Choroid plexus epithelial cell (primary cell): Measurements from ENCODE around the gene RCAN2.

Experiments
- DNase-seq: peaks from one replicate; pipeline ENCODE4 v3.0.0-alpha.2; 2010; ENCODE audit warnings: low read depth
- H3K4me3 ChIP-seq: 2 replicates; pipeline ENCODE4 v1.5.1; 2011; ENCODE audit warnings: low read depth, mild to moderate bottlenecking, control low read depth, low read length, moderate library complexity
- TF ChIP-seq, protein P1 (sequence below): conservative IDR thresholded peaks from 2 replicates; pipeline ENCODE4 v1.5.1; 2011; ENCODE audit warnings: low read depth, mild to moderate bottlenecking, control low read depth, inconsistent platforms, low read length, moderate library complexity

The RCAN2 gene

DNA sequence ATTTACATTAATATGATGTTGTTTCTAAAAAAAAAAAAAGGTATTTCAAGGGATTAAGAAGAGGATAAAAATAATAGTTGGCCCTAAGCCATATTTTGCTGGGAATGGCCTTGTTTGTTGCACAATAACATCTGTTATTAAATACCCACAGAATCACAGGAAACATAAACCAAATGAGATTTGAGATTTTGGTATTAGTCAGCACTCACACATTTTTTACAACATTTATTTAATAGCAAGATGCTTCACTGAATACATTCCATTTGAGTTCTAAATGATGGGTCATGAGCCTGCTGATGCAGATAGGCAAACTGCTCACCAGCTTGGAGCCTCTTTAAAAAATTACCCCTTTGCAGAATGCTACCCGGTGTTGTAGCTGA lies 227.6 kb downstream of the RCAN2 start:
- TF ChIP-seq, protein P1, sequence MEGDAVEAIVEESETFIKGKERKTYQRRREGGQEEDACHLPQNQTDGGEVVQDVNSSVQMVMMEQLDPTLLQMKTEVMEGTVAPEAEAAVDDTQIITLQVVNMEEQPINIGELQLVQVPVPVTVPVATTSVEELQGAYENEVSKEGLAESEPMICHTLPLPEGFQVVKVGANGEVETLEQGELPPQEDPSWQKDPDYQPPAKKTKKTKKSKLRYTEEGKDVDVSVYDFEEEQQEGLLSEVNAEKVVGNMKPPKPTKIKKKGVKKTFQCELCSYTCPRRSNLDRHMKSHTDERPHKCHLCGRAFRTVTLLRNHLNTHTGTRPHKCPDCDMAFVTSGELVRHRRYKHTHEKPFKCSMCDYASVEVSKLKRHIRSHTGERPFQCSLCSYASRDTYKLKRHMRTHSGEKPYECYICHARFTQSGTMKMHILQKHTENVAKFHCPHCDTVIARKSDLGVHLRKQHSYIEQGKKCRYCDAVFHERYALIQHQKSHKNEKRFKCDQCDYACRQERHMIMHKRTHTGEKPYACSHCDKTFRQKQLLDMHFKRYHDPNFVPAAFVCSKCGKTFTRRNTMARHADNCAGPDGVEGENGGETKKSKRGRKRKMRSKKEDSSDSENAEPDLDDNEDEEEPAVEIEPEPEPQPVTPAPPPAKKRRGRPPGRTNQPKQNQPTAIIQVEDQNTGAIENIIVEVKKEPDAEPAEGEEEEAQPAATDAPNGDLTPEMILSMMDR: no peak
- peak; percentile 77 for DNase-seq
- H3K4me3 ChIP-seq: no peak overlapping the region

DNA sequence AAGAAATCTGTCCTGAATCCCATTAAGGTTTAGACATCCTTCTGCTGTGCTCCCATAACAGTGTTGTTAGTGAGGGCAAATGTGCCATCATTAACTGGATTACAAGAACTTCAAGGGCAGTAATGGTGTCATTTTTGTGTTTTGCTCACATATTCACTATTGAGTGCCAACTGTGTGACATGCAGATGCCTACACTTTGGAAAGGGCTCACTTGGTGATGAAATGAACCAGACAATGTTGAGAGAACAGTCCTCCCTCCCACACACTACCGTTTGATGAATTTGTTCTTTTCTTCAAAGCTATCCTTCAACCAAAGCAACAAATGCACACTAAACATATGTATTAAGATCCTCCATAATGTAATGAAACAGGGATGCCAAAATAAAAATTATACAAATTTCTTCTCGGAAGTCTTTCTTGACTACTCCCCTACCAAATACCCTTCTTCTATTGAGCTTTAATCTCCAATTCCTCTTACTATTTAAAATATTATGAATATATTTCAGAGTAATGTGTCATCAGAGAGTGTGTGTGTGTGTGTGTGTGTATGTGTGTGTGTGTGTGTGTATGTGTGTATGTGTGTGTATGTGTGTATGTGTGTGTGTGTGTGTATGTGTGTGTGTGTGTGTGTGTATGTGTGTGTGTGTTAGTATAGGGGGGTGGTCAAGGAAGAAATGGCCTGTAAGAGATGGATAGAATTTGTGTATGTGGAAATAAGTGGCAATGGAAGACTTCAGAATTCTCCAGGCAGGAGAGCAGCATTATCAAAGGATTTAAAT lies 228.1 kb downstream of the RCAN2 start:
- TF ChIP-seq, protein P1: no peak
- no peak for DNase-seq

DNA sequence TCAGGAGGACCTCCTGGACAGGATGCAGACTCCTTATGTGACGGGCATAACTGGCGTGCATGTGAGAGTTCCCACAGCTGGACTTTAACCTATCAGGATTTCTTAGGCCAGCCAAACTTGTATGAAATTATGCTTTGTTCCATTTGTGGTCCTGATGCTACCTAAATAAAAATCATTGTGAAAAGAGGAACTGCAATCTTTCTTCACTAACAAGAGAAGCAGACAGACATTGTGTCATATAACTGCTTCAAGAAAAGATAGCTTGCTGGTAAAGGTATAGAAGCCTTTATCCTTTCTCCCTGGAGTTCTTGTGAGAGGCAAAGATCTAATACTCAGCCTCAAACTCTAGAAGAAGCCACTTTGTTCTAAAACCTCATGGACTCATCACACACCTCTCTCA lies 233.0 kb downstream of the RCAN2 start:
- TF ChIP-seq, protein P1: no peak
- no peak for DNase-seq
- H3K4me3 ChIP-seq: no peak overlapping the region

More for the DNA sequence above, 228.1 kb downstream of the RCAN2 start:
- no peak overlapping the region for H3K4me3 ChIP-seq

DNA sequence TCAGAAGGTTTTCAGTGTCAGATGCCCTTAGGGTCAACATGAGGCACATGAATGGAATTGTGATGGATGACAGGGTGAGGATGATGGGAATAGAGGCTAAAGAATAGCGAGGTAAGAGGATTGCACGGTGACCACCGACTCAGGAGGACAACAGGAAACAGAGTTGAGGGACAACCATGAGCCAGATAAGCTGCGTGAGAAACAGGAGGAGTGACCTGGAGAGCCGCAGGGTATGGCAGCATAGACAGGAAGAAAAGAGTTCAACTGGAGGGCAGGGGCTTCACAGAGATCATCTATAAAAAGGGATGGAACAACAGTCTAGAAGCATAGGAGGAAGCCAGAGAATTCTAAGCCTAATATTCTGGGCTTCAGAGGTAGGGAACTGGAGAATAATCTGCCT lies 235.7 kb downstream of the RCAN2 start:
- TF ChIP-seq, protein P1: no peak
- DNase-seq: no peak
- H3K4me3 ChIP-seq: no peak overlapping the region

DNA sequence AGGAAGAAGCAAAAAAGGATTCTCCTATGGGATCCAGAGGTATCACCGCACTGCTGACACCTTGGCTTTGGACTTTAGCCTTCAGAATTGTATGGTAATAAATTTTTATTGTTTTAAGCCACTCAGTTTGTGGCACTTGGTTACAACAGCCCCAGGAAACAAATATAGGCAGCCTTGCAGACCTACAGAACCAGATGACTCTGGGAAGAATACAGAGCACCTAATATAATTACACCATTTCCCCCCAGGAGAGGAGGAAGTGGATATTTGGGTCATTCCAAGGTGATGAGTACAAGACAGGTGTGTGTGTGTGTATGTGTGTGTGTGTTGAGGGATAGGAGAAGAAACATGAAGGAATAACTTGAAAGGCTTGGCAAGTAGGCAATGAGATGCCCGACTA lies 236.3 kb downstream of the RCAN2 start:
- TF ChIP-seq, protein P1: no peak
- H3K4me3 ChIP-seq: no peak overlapping the region
- DNase-seq: no peak

DNA sequence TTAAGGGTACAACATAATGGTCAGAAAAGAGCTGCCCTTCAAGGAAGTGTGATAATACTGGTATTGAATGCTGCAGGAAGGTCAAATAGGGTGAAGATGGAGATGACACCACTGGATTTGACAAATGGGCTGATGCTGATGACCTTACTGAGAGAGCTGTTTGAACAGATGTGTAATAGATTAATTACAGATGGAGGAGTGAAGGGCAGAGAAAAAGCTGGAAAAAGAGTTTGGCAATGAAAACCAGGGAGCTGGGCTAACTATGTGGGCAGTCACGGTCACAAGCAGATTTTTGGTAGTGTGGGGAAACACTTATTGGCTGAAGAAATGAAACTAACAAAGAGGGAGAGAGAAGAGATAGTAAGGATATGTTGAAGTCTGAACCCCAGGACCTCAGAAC lies 236.9 kb downstream of the RCAN2 start:
- no peak for DNase-seq
- TF ChIP-seq, protein P1: no peak
- H3K4me3 ChIP-seq: no peak overlapping the region
